Hematopoietic multipotent progenitor cell (in vitro differentiated cells): Measurements from ENCODE around the gene AMBRA1. TPM values are rescaled to one million over a fixed set of nuclear protein-coding genes. Genes with fewer than 3 reads are reported as not detected.
"Not testable (repeated sequence)": the region's sequence is repeated elsewhere in the genome, so short reads cannot be mapped to it uniquely, and the experiment has no call there.

Experiments used
- DNase-seq, 3 donors: peaks; one replicate each; pipeline ENCODE4 v3.0.0-alpha.2; 2011 to 2015; ENCODE audit warnings: low read depth in 2 of 3, low spot score in 2 of 3
- total RNA-seq: library from RNA; depleted of rRNA; stranded (reverse); fragments of >200 nt; gene quantifications from one replicate; pipeline ENCODE4 v1.2.3, GENCODE V29; 2012

AMBRA1 gene
- total RNA-seq, 1 donor: 53.9 TPM

DNA sequence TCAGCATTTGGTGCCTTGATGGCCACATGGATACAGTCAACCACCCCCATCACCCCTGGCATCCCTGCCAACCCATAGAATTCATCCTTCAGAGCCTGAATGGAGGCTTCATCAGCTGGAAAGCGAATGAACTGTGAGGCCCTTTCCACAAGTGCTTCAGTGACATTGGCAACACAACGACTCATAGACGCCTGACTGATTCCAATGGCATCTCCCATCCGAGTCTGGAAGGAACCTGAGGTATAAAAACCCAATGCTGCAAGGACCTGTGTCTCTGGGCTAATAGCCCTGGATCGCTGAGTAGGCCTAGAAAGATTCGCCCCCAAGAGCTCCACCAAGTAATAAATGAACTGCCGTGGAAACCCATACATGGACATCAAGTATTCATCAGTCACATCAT, 21.9 kb upstream of the AMBRA1 start:
- DNase-seq: no peak

DNA sequence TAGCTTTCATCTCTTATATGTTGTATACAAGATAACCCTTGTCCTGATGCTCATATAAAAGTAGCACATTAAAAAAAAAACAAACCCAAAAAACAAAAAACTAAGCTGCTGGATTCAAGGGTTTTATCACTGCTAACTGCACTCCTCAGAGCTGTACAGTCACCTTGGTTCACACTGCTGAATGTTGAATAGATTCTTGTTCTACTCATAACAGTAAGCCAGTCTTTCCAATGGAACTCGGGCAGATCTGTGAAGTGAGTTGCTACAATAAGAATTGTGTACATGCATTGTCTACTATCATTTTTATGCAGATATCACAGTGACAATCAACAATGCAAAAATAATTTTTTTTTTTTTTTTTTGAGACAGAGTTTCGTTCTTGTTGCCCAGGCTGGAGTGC, 18.5 kb upstream of the AMBRA1 start:
- no peak for DNase-seq

DNA sequence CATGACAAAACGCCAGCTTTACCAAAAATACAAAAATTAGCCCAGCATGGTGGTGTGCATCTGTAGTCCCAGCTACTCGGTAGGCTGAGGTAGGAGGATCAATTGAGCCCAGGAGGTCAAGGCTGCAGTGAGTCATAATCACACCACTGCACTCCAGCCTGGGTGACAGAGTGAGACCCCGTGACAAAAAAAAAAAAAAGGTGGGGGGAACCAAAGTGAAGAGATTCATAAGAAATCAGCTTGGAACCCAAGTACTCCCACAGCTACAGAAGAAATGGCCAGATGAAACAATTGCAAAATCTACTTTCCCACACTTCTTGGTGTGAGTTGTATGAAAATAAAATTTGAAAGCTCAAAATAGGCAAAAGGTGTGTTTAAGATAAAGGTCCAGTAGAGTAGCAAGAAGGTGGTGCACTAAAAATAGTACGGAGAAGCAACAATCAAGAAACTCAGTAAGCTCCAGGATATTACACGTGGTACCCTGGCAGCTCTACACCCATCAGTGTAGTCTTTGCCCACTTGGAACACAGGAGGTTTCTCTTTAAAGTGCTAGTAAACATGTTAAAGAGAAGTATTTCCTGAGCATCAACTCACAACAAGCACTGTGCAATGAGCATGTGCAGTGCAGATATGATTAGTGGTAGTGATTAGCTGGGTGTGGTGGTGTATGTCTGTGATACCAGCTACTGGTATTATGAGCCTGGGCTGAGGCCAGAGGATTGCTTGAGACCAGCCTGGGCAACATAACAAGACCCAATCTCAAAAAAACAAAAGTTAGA, 17.9 kb upstream of the AMBRA1 start:
- DNase-seq: no peak

DNA sequence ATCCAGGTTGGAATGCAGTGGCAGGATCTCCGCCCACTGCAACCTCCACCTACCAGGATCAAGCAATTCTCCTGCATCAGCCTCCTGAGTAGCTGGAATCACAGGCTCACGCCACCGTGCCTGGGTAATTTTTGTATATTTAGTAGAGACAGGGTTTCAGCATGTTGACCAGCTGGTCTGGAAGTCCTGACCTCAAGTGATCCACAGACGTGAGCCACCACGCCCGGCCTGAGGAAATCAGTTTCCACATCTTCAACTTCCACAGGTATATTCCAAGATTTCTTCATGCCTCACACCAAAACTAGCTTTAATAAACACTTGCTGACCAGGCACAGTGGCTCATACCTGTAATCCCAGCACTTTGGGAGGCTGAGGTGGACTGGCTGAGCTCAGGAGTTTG, 15.6 kb upstream of the AMBRA1 start:
- DNase-seq: no peak

DNA sequence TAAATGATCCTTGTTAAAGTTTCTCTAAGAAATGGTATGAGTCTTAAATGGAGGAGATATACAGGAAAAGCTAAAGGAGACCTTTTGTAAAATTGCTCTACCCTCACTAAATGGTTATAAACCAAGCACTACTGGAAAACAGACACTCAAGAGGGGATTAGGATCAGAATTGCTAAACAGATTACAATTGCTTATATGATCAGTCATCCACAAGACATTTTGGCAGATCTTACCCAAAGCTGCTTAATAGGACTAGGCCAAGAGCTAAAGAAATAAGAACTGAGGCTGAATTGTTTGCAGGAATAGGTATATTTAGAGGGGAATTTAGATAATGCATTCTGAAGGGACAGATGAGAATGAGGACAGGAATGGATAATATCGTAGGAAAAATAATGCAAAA, 13.7 kb upstream of the AMBRA1 start:
- no peak for DNase-seq

DNA sequence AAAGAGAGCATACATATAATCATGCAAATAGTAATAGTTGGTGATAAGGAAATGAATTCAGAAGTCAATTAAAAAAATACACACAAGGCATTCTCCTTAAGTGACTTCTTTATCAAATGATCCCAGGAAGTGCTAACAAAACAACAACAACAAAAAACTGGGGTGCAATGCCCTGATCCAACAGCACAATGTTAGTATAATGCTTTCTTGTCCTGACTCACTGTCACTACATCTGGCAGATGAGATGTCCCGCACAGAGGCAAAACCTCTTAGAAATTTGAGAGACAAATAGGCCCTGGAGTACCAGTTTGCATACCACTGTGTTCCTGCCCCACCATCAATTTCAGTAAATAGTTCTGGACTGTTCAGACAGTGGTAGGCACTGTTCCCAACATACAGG, 11.0 kb upstream of the AMBRA1 start:
- no peak for DNase-seq

DNA sequence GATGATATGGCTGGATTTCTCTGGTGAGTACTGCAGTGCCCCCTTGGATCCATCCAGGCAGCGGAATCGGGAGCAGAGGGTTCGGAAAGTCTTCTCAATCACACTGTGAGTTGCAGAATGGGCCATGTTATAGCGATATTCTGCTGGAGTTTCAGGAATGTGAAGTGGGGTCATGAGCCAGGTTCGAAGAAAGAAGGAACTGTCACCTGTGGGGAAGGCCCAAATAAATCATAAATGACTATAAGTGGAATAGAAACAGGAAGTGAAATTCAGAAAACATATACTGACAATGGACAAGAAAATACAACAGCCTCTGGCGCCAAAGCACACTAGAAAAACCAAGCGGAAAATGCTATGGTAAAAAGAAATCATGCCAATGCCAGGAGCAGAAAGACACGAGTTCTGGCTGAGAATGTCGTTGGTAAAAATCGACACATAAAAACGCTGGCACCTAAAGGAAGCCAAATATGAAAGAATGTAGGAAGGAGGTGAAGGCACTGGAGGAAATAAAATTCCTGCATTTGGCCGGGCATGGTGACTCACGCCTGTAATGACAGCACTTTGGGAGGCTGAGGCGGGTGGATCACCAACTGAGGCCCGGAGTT, 10.0 kb upstream of the AMBRA1 start:
- no peak for DNase-seq

DNA sequence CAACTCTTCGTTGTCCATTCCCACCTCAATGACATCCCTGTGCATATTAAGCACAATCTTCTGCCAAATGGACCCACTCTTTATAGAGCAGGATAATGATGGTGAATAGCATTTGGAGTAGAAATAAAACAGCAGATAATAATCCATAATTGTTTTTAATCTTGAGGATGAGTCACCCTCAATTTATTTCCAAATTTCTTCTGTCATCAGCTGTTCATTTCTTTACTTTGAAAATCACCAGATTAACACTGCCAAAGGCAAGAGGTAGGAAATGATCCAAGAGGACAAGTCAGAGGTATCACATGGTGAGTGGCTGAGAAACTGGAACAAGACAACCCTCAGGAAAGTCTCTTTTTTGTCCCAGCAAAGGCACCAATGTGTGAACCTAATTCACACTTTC, 7.3 kb upstream of the AMBRA1 start:
- no peak for DNase-seq

DNA sequence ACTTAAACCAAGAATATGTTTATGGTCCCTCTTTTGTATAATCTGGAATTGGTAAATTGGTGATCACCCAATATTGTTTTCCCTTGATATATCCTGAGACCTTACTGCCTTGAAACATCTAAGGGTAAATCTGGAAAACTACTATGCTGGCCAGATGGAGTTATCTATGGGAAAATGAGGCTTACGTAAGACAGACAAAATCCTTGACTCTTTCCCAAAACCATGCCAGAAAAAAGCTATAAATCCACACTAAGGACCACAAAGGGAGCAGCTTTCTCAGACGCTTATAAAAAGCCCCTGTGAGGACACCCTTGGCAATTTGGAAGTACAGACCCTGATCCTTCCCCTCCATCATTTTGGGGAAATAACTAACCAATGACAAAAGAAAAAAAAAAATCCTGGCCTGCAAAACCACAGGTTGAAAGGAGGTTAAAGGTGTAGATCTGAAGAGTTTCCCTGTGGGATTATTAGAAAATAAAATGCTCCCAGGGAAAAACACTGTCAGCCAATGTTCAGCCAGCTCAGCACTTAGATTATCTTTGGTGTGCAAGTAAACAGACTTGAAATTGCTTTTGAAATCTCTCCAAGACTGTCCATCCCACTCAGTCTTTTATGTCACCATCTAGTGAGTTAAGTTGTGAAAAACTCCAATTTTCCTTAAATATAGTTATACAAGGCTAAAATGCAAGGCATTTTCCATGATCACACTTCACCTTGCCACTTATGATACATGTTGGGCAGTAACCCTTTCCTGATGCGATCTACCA, 6.6 kb upstream of the AMBRA1 start:
- no peak for DNase-seq

DNA sequence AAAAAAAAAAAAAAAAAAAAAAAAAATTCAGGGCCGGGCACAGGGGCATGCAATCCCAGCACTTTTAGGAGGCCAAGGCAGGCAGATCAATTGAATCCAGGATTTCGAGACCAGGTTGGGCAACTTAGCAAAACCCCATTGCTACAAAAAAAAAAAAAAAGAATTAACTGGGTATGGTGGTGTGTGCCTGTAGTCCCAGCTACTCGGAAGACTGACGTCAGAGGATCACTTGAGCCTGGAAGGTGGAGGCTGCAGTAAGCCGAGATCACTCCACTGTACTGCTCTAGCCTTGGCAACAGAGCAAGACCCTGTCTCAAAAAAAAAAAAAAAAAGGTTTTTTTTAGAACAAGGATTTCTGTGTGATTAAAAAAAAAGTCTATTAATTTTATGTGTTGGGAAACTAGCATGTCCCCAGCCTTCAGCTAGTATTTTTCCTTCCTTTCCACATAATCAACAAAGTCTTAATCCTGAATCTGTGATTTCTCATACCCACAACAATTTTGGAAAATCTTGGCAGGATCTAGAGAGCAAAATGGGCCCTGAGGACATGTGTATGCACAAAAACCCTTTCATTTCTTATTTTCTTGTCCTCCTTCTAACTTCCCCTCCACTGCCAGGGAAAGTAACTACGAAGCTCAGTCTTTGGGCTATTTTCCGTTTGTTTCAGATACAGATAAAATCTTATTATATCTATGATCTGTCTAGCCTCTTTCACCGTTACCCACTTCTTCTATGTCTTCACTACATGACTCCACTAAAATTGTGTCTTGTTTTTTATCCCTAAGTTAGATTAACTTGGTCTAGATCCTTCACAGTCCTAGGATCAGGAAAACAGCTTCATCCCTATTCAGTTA, 5.7 kb upstream of the AMBRA1 start:
- no peak for DNase-seq

DNA sequence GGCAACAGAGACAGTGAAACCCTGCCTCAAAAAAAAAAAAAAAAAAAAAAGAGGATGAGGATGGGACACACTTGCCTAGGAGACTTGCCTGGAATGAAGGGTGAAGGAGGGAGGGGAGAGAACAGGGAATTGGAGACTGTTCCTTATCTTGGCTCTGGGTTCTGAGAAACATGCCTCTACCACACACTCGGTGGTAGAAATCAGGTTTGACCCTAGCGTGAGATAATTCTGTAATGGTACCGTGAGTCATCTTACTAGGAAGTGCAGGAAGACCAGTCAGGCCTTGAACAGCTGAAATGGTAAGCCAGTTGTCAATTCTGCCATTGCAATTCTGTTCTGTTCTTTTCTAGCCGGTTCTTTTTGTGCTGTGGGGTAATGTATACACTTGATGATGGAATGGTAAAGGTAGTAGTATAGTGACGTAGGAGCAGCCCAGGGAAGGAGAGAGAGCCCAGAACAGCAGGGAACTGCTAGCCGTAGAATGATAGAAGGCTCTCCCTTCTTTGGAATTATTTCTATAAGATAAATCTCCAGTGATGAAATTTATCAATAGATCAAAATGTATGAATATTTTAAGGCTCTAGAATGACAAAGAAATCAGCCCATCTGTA, 3.9 kb upstream of the AMBRA1 start:
- DNase-seq: no peak

DNA sequence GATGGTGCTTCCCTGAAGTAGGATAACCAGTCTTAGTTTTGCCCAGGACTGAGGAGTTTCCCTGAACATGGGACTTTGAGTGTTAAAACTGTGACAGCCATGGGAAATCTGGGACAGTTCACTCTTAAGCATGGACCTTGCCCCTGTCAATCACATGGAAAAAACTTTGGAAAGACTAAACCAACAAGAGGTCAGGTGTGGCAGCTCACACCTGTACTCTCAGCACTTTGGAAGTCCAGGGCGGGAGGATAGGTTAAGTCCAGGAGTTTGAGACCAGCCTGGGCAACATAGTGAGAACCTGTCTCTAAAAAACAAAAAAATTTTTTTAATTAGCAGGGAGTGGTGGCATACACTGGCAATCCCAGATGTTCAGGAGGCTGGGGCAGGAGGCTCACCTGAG, 3.3 kb upstream of the AMBRA1 start:
- DNase-seq: no peak

DNA sequence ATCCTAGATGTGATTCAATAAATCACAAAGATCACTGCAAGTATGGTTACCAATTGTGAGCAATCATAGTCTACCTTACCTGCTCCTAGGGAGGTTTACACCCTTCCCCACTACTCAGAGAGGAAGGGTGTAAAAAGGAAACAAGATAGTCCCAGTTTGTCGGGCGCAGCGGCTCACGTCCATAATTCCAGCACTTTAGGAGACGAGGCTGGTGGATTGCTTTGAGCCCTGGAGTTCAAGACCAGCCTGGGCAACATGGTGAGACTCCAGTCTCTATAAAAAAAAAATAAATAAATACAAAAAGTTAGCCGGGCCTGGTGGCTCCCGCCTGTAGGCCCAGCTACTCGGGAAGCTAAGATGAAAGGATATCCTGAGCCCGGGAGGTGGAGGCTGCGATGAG, 962 bp upstream of the AMBRA1 start:
- DNase-seq: no peak

DNA sequence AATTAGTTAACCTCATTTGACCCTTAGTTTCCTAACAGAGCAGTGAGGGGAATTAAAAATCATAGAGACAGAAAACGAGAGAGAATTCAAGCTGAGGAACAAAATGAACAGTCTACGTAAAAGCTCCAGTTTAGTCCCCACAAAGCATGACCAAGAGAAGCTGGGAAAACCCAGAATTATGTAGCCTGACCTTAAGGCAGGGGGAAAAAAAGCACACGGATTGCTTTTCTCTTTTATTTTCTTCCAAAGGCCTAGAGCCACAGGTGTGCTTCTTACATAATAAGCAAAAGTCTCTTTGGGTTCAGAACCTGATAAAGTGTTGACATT, 514 bp upstream of the AMBRA1 start:
- no peak for DNase-seq

DNA sequence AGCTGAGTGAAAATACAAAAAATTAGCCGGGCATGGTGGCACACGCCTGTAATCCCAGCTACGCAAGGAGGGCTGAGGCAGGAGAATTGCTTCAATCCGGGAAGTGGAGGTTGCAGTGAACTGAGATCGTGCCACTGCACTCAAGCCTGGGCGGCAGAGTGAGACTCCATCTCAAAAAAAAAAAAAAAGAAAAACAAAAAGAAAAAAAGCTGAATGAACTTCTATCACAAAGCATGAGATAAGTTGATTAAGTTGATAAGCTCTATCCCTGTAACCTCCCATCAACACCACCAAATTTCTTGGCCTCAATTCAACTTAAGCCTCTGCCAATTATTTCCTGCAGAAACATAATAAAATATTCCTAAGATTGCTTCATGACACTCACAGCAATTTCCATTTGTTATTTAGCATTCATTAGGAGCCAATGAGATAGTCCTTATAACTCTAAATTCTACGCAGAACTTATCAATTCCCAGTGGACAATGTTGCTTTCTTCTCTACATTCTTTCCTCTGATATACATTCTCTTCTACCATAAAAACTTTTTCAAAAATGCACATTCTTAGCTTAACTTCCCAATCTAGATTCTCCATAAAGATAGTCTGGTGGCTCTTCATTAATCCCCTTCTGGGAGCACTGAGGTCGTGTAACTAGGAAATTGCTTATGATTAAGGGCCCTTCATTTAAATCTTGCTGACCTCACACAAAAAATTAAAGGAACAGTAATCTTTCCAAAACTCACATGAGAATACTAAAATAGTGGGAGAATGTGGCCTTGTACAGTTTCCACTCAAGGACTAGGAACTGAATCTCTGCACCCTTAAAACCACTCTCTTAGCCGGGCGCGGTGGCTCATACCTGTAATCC, 2.9 kb downstream of the AMBRA1 start:
- no peak for DNase-seq

DNA sequence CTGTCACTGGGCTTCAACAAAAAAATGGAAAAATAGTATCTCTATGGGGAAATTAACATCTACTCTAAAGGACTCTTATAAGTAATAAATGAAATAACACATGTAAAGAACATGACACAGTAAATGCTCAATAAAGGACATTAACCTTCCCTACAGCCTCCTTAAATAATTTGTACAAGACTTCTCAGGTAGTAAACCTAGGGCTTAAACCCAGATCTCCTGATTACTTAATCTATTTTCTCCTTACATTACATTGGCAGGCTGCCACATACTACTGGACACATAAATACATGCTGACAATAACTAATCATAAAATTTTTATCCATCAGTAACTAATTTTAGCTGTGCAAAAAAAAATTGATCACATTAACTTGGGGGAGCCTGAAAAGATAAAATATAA, 4.9 kb downstream of the AMBRA1 start:
- DNase-seq: no peak

DNA sequence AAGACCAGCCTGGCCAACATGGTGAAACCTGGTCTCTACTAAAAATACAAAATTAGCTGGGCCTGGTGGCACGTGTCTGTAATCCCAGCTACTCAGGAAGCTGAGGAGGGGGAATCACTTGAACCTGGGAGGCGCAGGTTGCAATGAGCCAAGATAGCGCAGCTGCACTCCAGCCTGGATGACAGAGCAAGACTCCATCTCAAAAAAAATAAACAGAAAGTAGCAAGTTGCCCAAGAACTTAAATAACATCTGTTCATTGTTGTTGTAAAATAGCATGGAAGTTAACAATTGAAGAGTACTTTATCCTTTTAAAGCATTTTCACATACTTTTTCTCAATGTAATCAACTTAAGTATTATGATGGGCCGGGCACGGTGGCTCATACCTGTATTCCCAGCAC, 5.7 kb downstream of the AMBRA1 start:
- DNase-seq: no peak

DNA sequence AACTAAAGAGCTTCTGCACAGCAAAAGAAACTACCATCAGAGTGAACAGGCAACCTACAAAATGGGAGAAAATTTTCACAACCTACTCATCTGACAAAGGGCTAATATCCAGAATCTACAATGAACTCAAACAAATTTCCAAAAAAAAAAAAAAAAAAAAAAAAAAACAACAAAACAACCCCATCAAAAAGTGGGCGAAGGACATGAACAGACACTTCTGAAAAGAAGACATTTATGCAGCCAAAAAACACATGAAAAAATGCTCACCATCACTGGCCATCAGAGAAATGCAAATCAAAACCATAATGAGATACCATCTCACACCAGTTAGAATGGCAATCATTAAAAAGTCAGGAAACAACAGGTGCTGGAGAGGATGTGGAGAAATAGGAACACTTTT, 10.3 kb downstream of the AMBRA1 start:
- DNase-seq: not testable (repeated sequence)

DNA sequence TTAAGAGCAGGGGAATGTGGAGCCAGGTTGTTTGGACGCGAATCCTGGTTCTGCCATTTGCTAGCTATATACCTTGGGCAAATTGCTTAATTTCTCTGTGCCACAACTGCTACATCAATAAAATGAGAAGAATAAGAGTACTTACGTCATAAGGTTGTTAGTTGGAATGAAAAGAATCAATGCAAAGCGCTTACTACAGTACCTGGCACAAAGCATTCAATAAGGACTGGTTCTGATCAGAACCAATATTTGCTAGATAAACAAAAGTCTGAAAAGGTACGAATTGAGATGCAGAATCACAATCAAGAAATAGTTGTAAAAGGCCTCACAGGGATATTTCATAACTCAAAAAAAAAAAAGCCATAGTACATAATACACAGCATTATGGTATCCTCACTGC, 11.2 kb downstream of the AMBRA1 start:
- DNase-seq: no peak

DNA sequence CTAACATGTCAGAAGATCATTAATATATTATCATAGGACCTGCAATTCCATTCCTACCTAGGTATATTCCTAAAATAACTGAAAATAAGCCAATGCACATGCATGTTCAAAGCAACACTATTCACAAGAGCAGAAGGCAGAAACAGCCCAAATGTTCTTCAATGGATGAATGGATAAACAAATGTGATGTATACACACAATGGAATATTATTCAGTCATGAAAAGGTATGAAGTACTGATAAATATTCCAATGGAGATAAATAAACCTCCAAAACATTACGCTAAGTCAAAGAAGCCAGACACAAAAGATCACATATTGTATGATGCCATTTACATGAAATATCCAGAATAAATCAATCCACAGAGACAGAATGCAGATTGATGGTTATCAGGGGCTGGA, 16.8 kb downstream of the AMBRA1 start:
- no peak for DNase-seq
